Gastroesophageal sphincter (tissue), 4 donors: ENCODE data around the gene LMO1. TPM values are rescaled to one million over a fixed set of nuclear protein-coding genes. Genes with fewer than 3 reads are reported as not detected.

Source experiments
- ATAC-seq: fragments of 150-250 bp; one replicate; pipeline ENCODE4 v1.9.1; 2016; ENCODE audit warnings: mild to moderate bottlenecking, moderate library complexity
- H3K27ac ChIP-seq, 4 donors: fragments of 200-600 bp; sonication (generic) in 3 of 4; 1 replicate in 3 of 4; 2 replicates in 1 of 4; pipeline ENCODE4 v1.5.1; 2016 to 2019
- H3K27me3 ChIP-seq: fragments of 200-600 bp; sonication (generic); one replicate; pipeline ENCODE4 v1.5.1; 2019
- H3K36me3 ChIP-seq, 2 donors: fragments of 200-600 bp; sonication (generic); one replicate each; pipeline ENCODE4 v1.5.1; 2019; ENCODE audit warnings: control low read depth in 1 of 2
- H3K4me1 ChIP-seq, 3 donors: fragments of 200-600 bp; sonication (generic); 1 replicate in 2 of 3; 2 replicates in 1 of 3; pipeline ENCODE4 v1.5.1; 2016 to 2019; ENCODE audit warnings: control low read depth in 2 of 3
- H3K4me3 ChIP-seq, 2 donors: fragments of 200-600 bp; sonication (generic); one replicate each; pipeline ENCODE4 v1.5.1; 2019; ENCODE audit warnings: mild to moderate bottlenecking in 1 of 2, moderate library complexity in 1 of 2
- H3K9me3 ChIP-seq, 3 donors: fragments of 200-600 bp; sonication (generic); one replicate each; pipeline ENCODE4 v1.5.1; 2017 to 2019; ENCODE audit warnings: control low read depth in 2 of 3
- EP300 ChIP-seq: sonication (generic); formaldehyde crosslinking; IDR thresholded peaks from one replicate; pipeline ENCODE4 v1.6.1; 2017; ENCODE audit warnings: antibody characterized with exemption, mild to moderate bottlenecking
- POLR2A ChIP-seq, 2 donors: fragments of 450-650 bp; IDR thresholded peaks; one replicate each; pipeline ENCODE4 v1.6.1; 2017; ENCODE audit warnings: antibody characterized with exemption in 2 of 2, mild to moderate bottlenecking in 2 of 2, moderate library complexity in 1 of 2
- POLR2AphosphoS5 ChIP-seq: sonication (generic); formaldehyde crosslinking; IDR thresholded peaks from one replicate; pipeline ENCODE4 v1.6.1; 2017; ENCODE audit warnings: antibody characterized with exemption
- WGBS, 2 donors: methylation state at CpG; one replicate each; pipeline ENCODE4 v1.1.5; 2018; ENCODE audit warnings: low coverage in 1 of 2; 5-methylcytosine and 5-hydroxymethylcytosine counted together
- total RNA-seq, 4 donors: library from RNA; depleted of rRNA; stranded (reverse); fragments of >200 nt; gene quantifications; one replicate each; pipeline ENCODE4 v1.1.0, GENCODE V29; 2016
- TF ChIP-seq, protein P1 (sequence below), 4 experiments: fragments of 200-600 bp in 2 of 4; fragments of 450-650 bp in 2 of 4; sonication (generic) in 1 of 4; IDR thresholded peaks; one replicate each; pipeline ENCODE4 v1.5.1; 2017 to 2019; ENCODE audit warnings: antibody characterized with exemption in 4 of 4, mild to moderate bottlenecking in 2 of 4, moderate library complexity in 2 of 4

LMO1 gene
- not detected for total RNA-seq

DNA sequence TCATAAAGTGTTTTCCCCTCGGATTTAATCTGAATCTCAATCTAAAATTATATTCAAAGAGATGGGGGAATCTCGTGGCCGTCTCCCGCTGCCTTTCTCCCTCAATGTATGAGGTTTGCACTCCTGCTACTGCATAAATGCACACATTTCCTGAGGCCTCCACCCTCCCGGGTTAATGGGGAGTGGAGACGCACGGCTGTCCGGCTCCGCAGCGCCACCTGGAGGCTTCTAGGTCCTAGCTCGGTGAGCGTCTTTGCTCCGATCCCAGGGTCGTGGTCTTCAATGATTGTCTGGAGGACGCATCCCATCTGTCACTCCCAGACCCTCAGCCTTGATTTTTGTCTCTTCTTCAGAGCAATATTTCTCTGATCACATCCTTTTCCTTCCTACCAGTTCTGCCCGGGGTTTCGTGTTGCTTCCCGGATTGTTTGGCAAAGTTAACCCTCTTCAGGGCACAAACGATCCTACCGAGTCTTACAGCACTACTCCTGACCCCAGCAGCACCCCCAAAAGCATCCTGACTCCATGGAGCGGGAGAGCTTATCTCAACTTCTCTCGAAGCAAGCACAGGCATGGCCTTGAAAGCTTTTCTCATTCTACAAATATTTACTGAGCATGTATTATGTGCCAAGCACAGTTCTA is at the start of gene LMO1:
TSS of gene LMO1 (minus strand) at position 110 of the 642 bp plus-strand sequence. CDS start 516 bp downstream, outside the sequence.
- Histone ChIP-seq H3K27ac (peak within 1 kb of the TSS in 2 of 4 donors; percentile 63 to 68), H3K9me3 (no peaks in the 10 kb centered on the region), H3K4me3 (peak within 1 kb of the TSS; percentile 35 to 67), H3K27me3 (peaks cover 54% of the 10 kb centered on the region), H3K36me3 (no peaks in the 10 kb centered on the region), H3K4me1 (peaks cover 0 to 43% (median 12%) of the 10 kb centered on the region in 3 donors)
- TF ChIP-seq, protein P1, sequence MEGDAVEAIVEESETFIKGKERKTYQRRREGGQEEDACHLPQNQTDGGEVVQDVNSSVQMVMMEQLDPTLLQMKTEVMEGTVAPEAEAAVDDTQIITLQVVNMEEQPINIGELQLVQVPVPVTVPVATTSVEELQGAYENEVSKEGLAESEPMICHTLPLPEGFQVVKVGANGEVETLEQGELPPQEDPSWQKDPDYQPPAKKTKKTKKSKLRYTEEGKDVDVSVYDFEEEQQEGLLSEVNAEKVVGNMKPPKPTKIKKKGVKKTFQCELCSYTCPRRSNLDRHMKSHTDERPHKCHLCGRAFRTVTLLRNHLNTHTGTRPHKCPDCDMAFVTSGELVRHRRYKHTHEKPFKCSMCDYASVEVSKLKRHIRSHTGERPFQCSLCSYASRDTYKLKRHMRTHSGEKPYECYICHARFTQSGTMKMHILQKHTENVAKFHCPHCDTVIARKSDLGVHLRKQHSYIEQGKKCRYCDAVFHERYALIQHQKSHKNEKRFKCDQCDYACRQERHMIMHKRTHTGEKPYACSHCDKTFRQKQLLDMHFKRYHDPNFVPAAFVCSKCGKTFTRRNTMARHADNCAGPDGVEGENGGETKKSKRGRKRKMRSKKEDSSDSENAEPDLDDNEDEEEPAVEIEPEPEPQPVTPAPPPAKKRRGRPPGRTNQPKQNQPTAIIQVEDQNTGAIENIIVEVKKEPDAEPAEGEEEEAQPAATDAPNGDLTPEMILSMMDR (IDR thresholded peaks at IDR 0.05) = peak in 3 of 4 experiments; percentile 67 to 93 (median 68)
- TF ChIP-seq POLR2A (IDR thresholded peaks at IDR 0.05) = no peak
- 3 to 8% methylated on average over 8 to 19 of the region's 22 CpGs for WGBS, 2 donors
- peak; percentile 70 for ATAC-seq

DNA sequence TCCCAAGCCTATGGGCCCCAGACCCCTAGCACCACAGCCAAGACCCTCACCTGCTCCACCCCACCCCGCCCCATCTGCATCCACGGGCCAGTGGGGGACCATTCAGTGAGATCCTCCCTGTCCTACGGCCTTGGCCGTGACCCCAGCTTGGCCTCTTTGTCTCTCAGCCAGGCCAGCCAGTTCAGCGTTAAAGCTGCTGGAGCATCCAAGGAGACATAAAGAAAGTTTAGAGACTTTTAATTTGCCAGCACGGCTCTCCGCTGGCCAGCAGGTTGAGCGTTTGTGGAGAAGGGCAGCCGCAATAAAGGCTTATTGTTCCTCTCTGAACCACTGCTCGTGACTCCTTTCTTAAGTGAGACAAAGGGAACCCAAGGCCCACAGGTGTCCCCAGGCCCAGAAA is 49.3 kb upstream of the LMO1 start:
- no peak for ATAC-seq
- no peak overlapping the region for H3K27ac ChIP-seq
- H3K27me3 ChIP-seq = no peaks in the 10 kb centered on the region
- H3K4me1 ChIP-seq = no peaks in the 10 kb centered on the region
- no peaks in the 10 kb centered on the region for H3K9me3 ChIP-seq
- no peak overlapping the region for H3K4me3 ChIP-seq
- WGBS, 2 donors = 65% methylated on average over 2 of the region's 10 CpGs; no CpG with 5 or more reads in 1 of the 2 donors
- H3K36me3 ChIP-seq = no peaks in the 10 kb centered on the region
- TF ChIP-seq, protein P1 (IDR thresholded peaks at IDR 0.05) = no peak
- TF ChIP-seq EP300 (no peak), POLR2AphosphoS5 (no peak), POLR2A (IDR thresholded peaks at IDR 0.05) (no peak)

DNA sequence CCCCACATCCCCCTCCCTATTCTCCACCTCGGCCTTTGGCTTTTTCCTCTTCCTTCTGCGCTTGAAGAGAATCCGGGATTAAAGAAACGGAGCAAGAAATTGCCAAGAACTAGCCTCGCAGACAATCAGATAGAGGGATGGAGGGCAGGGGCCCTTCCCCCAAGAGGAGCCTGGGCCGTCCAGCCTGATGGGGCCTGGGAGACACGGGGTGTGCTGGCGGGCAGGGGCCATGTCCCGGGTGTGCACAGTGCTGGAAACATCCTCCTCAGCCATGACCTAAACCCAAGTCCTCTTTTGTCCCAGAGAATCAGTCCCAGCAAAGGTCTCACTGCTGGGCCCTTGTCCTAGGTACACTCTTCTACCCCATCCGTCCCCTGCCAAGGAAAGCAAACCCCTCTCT is 47.7 kb upstream of the LMO1 start:
- H3K27me3 ChIP-seq = no peaks in the 10 kb centered on the region

DNA sequence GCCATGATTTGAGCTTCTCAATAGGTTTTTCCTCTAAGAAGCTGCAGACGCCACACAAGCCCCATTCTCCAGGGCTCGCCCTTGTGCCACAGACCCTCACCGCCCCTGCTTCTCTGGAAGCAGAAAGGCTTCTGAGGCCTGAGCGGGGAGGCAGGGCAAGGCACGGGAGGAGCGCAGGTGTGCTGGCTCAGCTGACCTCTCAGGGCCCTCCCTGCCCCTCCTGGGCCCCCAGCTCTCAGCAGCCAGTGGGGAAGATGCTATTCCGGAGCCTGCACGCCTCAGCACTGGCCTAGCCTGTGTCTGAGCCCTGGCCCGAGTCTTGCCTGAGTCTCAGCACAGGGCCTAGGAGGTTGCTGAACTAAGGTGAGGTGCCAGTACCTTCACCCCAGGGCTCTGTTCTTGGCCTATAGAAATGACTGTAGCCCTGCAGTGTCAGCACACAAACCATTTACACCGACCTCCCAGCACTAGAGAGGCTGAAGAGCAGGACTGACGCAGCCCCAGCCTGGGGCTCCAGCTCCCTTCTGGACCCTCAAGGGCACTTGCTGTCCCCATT is 47.1 kb upstream of the LMO1 start:
- no peak overlapping the region for H3K4me3 ChIP-seq
- no peak overlapping the region for H3K27ac ChIP-seq
- WGBS, 2 donors = 96 to 100% methylated on average over 2 to 3 of the region's 11 CpGs
- TF ChIP-seq POLR2A (IDR thresholded peaks at IDR 0.05) = no peak
- TF ChIP-seq, protein P1 (IDR thresholded peaks at IDR 0.05) = no peak
- no peak for TF ChIP-seq EP300
- no peaks in the 10 kb centered on the region for H3K27me3 ChIP-seq
- H3K9me3 ChIP-seq = no peaks in the 10 kb centered on the region
- no peaks in the 10 kb centered on the region for H3K4me1 ChIP-seq
- ATAC-seq = no peak
- H3K36me3 ChIP-seq = no peaks in the 10 kb centered on the region

More for the DNA sequence above, 47.7 kb upstream of the LMO1 start:
- Histone ChIP-seq H3K4me1 (no peaks in the 10 kb centered on the region), H3K4me3 (no peak overlapping the region), H3K27ac (no peak overlapping the region), H3K9me3 (no peaks in the 10 kb centered on the region), H3K36me3 (no peaks in the 10 kb centered on the region)
- WGBS, 2 donors = 0 to 100% methylated on average over 1 to 2 of the region's 10 CpGs
- no peak for ATAC-seq
- TF ChIP-seq POLR2AphosphoS5 (no peak), EP300 (no peak), POLR2A (IDR thresholded peaks at IDR 0.05) (no peak)
- TF ChIP-seq, protein P1 (IDR thresholded peaks at IDR 0.05) = no peak

DNA sequence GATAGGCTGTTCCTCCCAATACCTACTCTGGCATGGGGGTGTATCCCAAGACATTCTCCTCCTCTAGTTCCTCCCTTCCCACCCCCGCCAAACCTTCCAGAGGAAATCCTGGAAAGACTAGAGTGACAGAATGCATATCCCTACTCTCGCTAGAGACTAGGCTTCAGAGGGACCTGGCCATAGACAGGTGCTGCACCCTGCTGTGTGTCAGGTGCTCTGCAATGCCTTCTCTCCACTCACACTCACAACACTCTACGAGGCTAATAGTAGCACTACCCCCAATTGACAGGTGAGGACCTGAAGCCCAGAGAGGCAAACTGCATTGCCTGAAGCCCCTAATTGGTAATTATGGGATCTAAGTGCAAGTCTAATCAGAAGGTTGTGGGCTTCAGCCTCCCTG is 46.2 kb upstream of the LMO1 start:
- no peak overlapping the region for H3K4me3 ChIP-seq
- 10% methylated on average over 2 of the region's 3 CpGs; no CpG with 5 or more reads in 1 of the 2 donors for WGBS, 2 donors
- no peak overlapping the region for H3K27ac ChIP-seq
- no peaks in the 10 kb centered on the region for H3K27me3 ChIP-seq
- no peaks in the 10 kb centered on the region for H3K4me1 ChIP-seq
- H3K9me3 ChIP-seq = peaks cover 0 to 7% (median 0%) of the 10 kb centered on the region in 3 donors
- H3K36me3 ChIP-seq = no peaks in the 10 kb centered on the region
- no peak for TF ChIP-seq POLR2AphosphoS5
- TF ChIP-seq POLR2A (IDR thresholded peaks at IDR 0.05) = no peak
- no peak for TF ChIP-seq EP300
- TF ChIP-seq, protein P1 (IDR thresholded peaks at IDR 0.05) = peak in 1 of 4 experiments; percentile 22
- ATAC-seq = no peak
